ENCODE data around the gene APBA1.

DNA sequence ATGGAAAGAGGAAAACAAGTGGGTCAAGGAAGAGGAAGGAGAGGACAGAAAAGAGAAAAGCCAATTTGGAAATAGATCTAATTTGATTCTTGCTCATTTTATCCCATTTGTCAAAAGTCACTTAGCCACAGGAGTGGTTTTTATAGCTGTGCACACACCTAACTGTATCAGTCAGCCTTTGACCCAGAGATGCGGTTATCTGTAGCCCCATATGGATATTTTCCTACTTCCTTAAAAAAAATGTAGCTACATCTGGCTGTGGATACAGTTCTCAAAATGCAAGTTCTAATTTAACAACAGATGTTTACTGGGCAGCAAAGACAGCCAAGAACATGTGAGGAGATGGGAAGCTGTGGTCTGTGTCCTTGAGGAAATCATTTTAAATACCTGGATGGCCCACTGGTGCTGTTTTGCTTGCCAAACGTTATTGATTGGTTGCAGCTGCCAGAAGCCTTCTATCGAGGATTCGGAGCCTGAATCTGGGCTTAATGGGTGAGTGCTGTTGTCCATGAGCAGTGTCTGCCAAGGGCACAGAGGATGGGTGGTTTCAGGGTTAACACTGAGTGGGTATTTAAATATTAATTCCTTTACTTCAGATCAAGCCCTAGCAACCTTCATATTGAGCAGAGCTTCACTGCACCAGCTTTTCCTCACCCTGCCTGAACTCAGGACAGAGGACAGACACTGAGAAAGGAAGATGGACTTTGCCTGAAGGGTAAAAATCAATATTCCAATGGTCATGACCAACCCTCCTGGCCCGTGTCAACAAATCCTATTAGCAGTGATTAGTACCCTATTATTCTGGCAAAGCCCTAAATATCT is 92.2 kb downstream of the APBA1 start:
- TF ChIP-seq, protein P1, sequence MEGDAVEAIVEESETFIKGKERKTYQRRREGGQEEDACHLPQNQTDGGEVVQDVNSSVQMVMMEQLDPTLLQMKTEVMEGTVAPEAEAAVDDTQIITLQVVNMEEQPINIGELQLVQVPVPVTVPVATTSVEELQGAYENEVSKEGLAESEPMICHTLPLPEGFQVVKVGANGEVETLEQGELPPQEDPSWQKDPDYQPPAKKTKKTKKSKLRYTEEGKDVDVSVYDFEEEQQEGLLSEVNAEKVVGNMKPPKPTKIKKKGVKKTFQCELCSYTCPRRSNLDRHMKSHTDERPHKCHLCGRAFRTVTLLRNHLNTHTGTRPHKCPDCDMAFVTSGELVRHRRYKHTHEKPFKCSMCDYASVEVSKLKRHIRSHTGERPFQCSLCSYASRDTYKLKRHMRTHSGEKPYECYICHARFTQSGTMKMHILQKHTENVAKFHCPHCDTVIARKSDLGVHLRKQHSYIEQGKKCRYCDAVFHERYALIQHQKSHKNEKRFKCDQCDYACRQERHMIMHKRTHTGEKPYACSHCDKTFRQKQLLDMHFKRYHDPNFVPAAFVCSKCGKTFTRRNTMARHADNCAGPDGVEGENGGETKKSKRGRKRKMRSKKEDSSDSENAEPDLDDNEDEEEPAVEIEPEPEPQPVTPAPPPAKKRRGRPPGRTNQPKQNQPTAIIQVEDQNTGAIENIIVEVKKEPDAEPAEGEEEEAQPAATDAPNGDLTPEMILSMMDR (IDR thresholded peaks at IDR 0.05) = no peak
- TF ChIP-seq TCF7L2 (IDR thresholded peaks at IDR 0.05; ENCODE audit: low read depth, low read length) = no peak
